Ovary (tissue), 3 donors: ENCODE results near the gene DNAL4.

Experiments
- POLR2A ChIP-seq: fragments of 450-650 bp; IDR thresholded peaks from one replicate; pipeline ENCODE4 v1.6.1; 2017; ENCODE audit warnings: antibody characterized with exemption, mild to moderate bottlenecking, moderate library complexity
- TF ChIP-seq, protein P1 (sequence below), 3 donors: fragments of 450-650 bp in 2 of 3; fragments of 200-600 bp in 1 of 3; IDR thresholded peaks; one replicate each; pipeline versions ENCODE4 v1.5.1 to v1.8.0; 2016 to 2022; ENCODE audit warnings: antibody characterized with exemption in 3 of 3, mild to moderate bottlenecking in 1 of 3
- donor health status: DM: no; HTN: no; CAD: no.

DNA sequence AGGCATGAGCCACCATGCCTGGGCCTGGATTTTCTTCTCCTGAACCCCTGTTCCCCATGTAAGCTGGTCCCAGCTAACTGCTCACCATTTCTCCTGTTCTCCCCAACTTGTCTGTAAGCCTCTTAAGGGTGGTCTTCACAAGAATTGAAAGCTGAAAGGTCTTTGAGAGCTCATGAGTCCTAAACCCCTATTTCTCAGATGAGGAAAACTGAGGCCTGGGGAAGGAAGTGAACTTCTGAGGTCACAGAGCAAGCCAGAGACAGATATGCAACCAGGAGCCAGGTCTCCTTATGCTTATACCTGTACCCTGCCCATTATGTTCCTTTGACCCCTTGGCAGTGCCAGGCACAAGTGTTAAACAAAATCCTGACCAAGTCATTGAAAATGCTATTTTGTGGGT is 33.6 kb upstream of the DNAL4 start:
- TF ChIP-seq POLR2A, result no peak
- TF ChIP-seq, protein P1, sequence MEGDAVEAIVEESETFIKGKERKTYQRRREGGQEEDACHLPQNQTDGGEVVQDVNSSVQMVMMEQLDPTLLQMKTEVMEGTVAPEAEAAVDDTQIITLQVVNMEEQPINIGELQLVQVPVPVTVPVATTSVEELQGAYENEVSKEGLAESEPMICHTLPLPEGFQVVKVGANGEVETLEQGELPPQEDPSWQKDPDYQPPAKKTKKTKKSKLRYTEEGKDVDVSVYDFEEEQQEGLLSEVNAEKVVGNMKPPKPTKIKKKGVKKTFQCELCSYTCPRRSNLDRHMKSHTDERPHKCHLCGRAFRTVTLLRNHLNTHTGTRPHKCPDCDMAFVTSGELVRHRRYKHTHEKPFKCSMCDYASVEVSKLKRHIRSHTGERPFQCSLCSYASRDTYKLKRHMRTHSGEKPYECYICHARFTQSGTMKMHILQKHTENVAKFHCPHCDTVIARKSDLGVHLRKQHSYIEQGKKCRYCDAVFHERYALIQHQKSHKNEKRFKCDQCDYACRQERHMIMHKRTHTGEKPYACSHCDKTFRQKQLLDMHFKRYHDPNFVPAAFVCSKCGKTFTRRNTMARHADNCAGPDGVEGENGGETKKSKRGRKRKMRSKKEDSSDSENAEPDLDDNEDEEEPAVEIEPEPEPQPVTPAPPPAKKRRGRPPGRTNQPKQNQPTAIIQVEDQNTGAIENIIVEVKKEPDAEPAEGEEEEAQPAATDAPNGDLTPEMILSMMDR (IDR thresholded peaks at IDR 0.05), result no peak
